Omental fat pad (tissue), 4 donors: ENCODE results near the gene MPRIP. TPM values are rescaled to one million over a fixed set of nuclear protein-coding genes. Genes with fewer than 3 reads are reported as not detected.

Experiments
- ATAC-seq: fragments of 150-250 bp; one replicate; pipeline ENCODE4 v1.9.1; 2016; ENCODE audit warnings: mild to moderate bottlenecking, moderate library complexity; ENCODE audit not compliant: low FRiP score
- DNase-seq: peaks from one replicate; pipeline ENCODE4 v3.0.0-alpha.2; 2019; ENCODE audit warnings: low spot score
- CTCF ChIP-seq, 3 donors: fragments of 450-650 bp; IDR thresholded peaks; one replicate each; pipeline ENCODE4 v1.5.1; 2016 to 2017; ENCODE audit warnings: antibody characterized with exemption in 3 of 3, mild to moderate bottlenecking in 3 of 3, moderate library complexity in 2 of 3
- total RNA-seq, 4 donors: library from RNA; depleted of rRNA; stranded (reverse); fragments of >200 nt; gene quantifications; one replicate each; pipeline ENCODE4 v1.1.0, GENCODE V29; 2016

MPRIP gene
- total RNA-seq, 4 donors from 2014 or later = 68.6 to 196 (median 125) TPM

- ATAC-seq (peak; percentile 82), DNase-seq (peak; percentile 85)
- TF ChIP-seq CTCF (IDR thresholded peaks at IDR 0.05) = no peak
These were observed 164.1 kb downstream of the MPRIP start, which contains the start of gene PLD6 for GRCh38 chr17:17206124-17206912. Gene PLD6 (minus strand): TSS chr17:17206333. CDS start chr17:17206286, 47 bp downstream.

- DNase-seq = no peak
- no peak for TF ChIP-seq CTCF (IDR thresholded peaks at IDR 0.05)
- peak; percentile 3 for ATAC-seq
These were observed 164.7 kb downstream of the MPRIP start for GRCh38 chr17:17206913-17207335.

- no peak for TF ChIP-seq CTCF (IDR thresholded peaks at IDR 0.05)
- no peak for ATAC-seq
- no peak for DNase-seq
These were observed 165.7 kb downstream of the MPRIP start for GRCh38 chr17:17207998-17208397.

- no peak for TF ChIP-seq CTCF (IDR thresholded peaks at IDR 0.05)
- no peak for DNase-seq
- no peak for ATAC-seq
These were observed 171.5 kb downstream of the MPRIP start for GRCh38 chr17:17213775-17214174.

- DNase-seq (no peak), ATAC-seq (no peak)
- TF ChIP-seq CTCF (IDR thresholded peaks at IDR 0.05) = no peak
These were observed 172.6 kb downstream of the MPRIP start for GRCh38 chr17:17214646-17215436.

GRCh38 chr17:17215575-17215974, 173.3 kb downstream of the MPRIP start:
- ATAC-seq (no peak), DNase-seq (no peak)
- no peak for TF ChIP-seq CTCF (IDR thresholded peaks at IDR 0.05)
